Stimulated activated naive CD4-positive, alpha-beta T cell (primary cell): Measurements from ENCODE around the gene PPP1R9A.
A peak's percentile ranks its signal among the peaks of the same experiment; 100 is the strongest.

ENCODE experiments used
- DNase-seq, 6 experiments: peaks; one replicate each; lab custom pipeline; 2025; lab: John Stamatoyannopoulos, UW

The PPP1R9A gene

GRCh38 chr7:95263785-95264362, 356.5 kb downstream of the PPP1R9A start:
- no peak for DNase-seq

- no peak for DNase-seq
These were observed 357.0 kb downstream of the PPP1R9A start for GRCh38 chr7:95264363-95264891.

GRCh38 chr7:95265634-95266033, 358.2 kb downstream of the PPP1R9A start:
- DNase-seq, result no peak

GRCh38 chr7:95267754-95268153, 360.4 kb downstream of the PPP1R9A start:
- no peak for DNase-seq

- DNase-seq, result no peak
These were observed 362.2 kb downstream of the PPP1R9A start for GRCh38 chr7:95269640-95270039.

- no peak for DNase-seq
These were observed 368.7 kb downstream of the PPP1R9A start for GRCh38 chr7:95276114-95276513.

- no peak for DNase-seq
These were observed 372.0 kb downstream of the PPP1R9A start for GRCh38 chr7:95279417-95279816.

GRCh38 chr7:95286096-95286495, 378.7 kb downstream of the PPP1R9A start:
- no peak for DNase-seq

GRCh38 chr7:95290166-95290830, 382.9 kb downstream of the PPP1R9A start:
- DNase-seq, result no peak

GRCh38 chr7:95295397-95295796, 388.0 kb downstream of the PPP1R9A start:
- DNase-seq, result no peak

- no peak for DNase-seq
These were observed 389.1 kb downstream of the PPP1R9A start for GRCh38 chr7:95296456-95296855.

- no peak for DNase-seq
These were observed 389.6 kb downstream of the PPP1R9A start for GRCh38 chr7:95297041-95297440.

GRCh38 chr7:95298091-95298490, 390.7 kb downstream of the PPP1R9A start:
- no peak for DNase-seq

GRCh38 chr7:95303013-95303905, 395.9 kb downstream of the PPP1R9A start:
- DNase-seq, result no peak

GRCh38 chr7:95304990-95305389, 397.6 kb downstream of the PPP1R9A start:
- DNase-seq, result peak in 1 of 6 experiments; percentile 0

- no peak for DNase-seq
These were observed 402.6 kb downstream of the PPP1R9A start for GRCh38 chr7:95309951-95310350.

GRCh38 chr7:95311389-95311788, 404.0 kb downstream of the PPP1R9A start:
- DNase-seq, result no peak

GRCh38 chr7:95312561-95312960, 405.2 kb downstream of the PPP1R9A start:
- DNase-seq, result no peak

- no peak for DNase-seq
These were observed 409.2 kb downstream of the PPP1R9A start for GRCh38 chr7:95316588-95316987.

GRCh38 chr7:95317546-95317945, 410.2 kb downstream of the PPP1R9A start:
- no peak for DNase-seq

GRCh38 chr7:95317966-95318365, 410.6 kb downstream of the PPP1R9A start:
- DNase-seq, result no peak

GRCh38 chr7:95318501-95319100, 411.2 kb downstream of the PPP1R9A start:
- DNase-seq, result no peak
